Omental fat pad (tissue), 4 donors: ENCODE measurements around the gene TRAPPC4. TPM values are rescaled to one million over a fixed set of nuclear protein-coding genes. Genes with fewer than 3 reads are reported as not detected.
"Not testable (repeated sequence)": the region's sequence is repeated elsewhere in the genome, so short reads cannot be mapped to it uniquely, and the experiment has no call there.

ENCODE experiments used
- ATAC-seq: fragments of 150-250 bp; one replicate; pipeline ENCODE4 v1.9.1; 2016; ENCODE audit warnings: mild to moderate bottlenecking, moderate library complexity; ENCODE audit not compliant: low FRiP score
- DNase-seq: peaks from one replicate; pipeline ENCODE4 v3.0.0-alpha.2; 2019; ENCODE audit warnings: low spot score
- total RNA-seq, 4 donors: library from RNA; depleted of rRNA; stranded (reverse); fragments of >200 nt; gene quantifications; one replicate each; pipeline ENCODE4 v1.1.0, GENCODE V29; 2016
- TF ChIP-seq, protein P1 (sequence below), 3 donors: fragments of 450-650 bp; IDR thresholded peaks; one replicate each; pipeline ENCODE4 v1.5.1; 2016 to 2017; ENCODE audit warnings: antibody characterized with exemption in 3 of 3, mild to moderate bottlenecking in 3 of 3, moderate library complexity in 2 of 3

Gene TRAPPC4
- total RNA-seq, 4 donors from 2014 or later = 43.2 to 61.7 (median 51.4) TPM

DNA sequence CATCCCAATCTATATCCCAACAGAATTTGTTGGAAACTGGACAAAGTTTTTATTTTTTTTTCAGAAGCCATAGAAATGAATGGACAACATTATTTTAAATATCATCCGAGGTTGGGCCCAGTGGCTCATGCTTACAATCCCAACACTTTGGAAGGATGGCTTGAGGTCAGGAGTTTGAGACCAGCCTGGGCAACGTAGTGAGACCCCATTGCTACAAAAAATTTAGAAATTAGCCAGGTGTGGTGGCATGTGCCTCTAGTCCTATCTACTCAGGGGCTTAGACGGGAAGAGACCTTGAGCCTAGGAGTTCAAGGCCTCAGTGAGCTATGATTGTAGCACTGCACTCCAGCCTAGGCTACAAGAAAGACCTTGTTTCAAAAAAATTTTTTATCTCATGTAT, 16.2 kb downstream of the TRAPPC4 start:
- TF ChIP-seq, protein P1, sequence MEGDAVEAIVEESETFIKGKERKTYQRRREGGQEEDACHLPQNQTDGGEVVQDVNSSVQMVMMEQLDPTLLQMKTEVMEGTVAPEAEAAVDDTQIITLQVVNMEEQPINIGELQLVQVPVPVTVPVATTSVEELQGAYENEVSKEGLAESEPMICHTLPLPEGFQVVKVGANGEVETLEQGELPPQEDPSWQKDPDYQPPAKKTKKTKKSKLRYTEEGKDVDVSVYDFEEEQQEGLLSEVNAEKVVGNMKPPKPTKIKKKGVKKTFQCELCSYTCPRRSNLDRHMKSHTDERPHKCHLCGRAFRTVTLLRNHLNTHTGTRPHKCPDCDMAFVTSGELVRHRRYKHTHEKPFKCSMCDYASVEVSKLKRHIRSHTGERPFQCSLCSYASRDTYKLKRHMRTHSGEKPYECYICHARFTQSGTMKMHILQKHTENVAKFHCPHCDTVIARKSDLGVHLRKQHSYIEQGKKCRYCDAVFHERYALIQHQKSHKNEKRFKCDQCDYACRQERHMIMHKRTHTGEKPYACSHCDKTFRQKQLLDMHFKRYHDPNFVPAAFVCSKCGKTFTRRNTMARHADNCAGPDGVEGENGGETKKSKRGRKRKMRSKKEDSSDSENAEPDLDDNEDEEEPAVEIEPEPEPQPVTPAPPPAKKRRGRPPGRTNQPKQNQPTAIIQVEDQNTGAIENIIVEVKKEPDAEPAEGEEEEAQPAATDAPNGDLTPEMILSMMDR (IDR thresholded peaks at IDR 0.05) = no peak
- no peak for DNase-seq

DNA sequence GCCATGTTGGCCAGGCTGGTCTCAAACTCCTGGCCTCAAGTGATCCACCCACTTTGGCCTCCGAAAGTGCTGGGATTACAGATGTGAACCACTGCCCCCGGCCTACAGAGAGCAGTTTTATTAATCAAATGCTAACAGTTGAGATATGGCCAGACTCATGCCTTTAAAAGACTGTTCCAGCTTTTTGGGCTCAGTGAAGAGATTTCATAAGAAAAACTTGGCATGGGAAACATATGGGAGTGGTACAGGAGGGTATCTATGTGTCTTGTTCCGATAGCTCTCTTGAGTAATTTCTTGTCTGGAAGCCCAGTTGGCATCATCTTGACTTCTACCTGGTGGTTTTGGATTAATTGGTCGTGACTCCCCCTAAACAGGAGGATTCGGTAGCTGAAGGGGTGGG, 20.3 kb downstream of the TRAPPC4 start:
- DNase-seq (no peak), ATAC-seq (peak; percentile 88)
- TF ChIP-seq, protein P1 (IDR thresholded peaks at IDR 0.05) = no peak

More for the DNA sequence above, 16.2 kb downstream of the TRAPPC4 start:
- no peak for ATAC-seq

DNA sequence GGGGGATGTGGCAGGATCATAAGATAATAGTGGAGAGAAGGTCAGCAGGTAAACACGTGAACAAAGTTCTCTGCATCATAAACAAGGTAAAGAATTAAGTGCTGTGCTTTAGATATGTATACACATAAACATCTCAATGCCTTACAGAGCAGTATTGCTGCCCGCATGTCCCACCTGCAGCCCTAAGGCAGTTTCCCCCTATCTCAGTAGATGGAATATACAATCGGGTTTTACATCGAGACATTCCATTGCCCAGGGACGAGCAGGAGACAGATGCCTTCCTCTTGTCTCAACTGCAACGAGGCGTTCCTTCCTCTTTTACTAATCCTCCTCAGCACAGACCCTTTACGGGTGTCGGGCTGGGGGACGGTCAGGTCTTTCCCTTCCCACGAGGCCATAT, 20.9 kb downstream of the TRAPPC4 start:
- not testable (repeated sequence) for DNase-seq, ATAC-seq

DNA sequence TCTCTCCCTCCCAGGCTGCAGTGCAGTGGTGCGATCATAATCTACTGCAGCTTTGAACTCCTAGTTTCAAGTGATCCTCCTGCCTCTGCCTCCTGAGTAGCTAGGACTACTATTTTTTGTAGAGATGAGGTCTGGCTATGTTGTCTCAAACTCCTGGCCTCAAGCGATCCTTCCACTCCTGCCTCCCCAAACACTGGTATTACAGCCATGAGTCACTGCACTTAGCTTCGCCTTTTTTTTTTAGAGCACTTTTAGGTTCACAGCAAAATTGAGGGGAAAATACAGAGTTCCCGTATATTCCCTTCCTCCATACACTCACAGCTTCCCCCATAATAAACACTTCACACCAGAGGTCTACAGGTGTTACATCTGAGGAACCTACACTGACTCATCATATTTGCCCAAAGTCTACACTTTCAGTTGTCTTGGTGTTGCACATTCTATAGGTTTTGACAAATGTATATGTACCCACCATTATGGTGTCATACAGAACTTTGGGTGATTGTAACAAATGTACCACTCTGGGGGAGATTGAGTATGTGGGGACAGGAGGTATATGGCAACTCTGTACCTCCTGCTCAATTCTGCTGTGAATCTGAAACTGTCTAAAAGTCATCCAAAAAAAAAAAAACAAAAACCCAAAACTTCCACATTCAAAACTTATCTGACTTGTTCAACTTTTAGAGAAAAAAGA, 23.4 kb downstream of the TRAPPC4 start:
- TF ChIP-seq, protein P1 (IDR thresholded peaks at IDR 0.05) = no peak
- no peak for DNase-seq
- no peak for ATAC-seq

DNA sequence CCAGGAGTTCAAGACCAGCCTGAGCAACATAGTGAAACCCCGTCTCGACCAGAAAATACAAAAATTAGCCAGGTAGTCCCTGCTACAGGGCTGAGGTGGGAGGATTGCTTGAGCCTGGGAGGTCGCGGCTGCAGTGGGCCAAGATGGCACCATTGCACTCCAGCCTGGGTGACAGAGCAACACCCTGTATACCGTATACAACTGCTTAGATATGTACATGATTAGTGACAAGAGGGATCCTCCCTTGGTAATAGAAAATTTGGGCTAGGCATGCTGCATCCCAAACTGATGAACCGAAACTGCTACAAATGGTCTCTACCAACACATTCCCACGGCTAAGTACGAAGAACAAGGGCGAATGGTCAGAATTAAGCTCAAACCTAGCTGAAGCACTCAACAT, 24.4 kb downstream of the TRAPPC4 start:
- ATAC-seq = no peak
- TF ChIP-seq, protein P1 (IDR thresholded peaks at IDR 0.05) = no peak

DNA sequence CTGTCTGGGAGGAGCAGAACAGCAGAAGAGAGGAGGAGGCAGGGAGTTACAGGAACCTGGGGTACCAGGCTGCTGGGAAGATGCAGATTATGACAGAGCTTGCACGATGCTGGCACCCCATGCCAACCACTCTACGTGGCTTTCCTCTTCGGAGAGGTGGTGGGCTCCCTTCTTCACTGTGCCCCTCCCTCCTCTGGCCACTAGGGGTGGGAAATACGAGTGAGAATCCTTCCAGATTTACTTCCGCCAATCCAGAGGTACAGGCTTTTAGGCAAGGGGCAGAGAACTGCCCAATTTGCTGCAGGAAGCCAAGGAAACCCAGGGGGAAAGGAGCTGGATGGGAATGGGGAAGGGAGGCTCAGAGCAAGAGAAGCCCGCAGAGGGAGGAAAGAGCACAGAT, 26.1 kb downstream of the TRAPPC4 start:
- ATAC-seq = no peak
- no peak for DNase-seq
- TF ChIP-seq, protein P1 (IDR thresholded peaks at IDR 0.05) = no peak

More for the DNA sequence above, 24.4 kb downstream of the TRAPPC4 start:
- DNase-seq = no peak

DNA sequence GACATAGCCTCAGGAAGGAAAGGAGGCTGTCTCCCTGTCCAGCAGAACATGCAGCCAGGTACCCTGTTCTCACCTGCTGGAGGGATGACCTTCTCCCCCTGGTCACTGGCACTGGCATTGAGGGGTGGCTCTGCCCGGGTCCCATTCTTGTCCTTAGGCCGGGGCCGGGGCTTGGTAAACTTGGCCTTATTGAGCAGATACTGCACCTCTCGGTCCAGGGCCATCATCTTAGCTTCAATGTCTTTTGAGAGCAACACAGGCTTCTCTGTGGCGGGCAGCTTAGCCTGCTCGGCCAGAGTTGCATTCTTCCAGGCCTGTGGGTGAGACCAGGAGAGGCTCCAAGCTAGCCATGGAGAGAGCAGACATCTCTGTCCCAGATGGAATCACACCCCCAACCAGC, 27.9 kb downstream of the TRAPPC4 start:
- DNase-seq (no peak), ATAC-seq (no peak)
- TF ChIP-seq, protein P1 (IDR thresholded peaks at IDR 0.05) = no peak
